ENCODE data around the gene CHCHD6. TPM values are rescaled to one million over a fixed set of nuclear protein-coding genes. Genes with fewer than 3 reads are reported as not detected.

Gene CHCHD6
- total RNA-seq, 1 experiment from 2014 or later: 40.9 TPM

DNA sequence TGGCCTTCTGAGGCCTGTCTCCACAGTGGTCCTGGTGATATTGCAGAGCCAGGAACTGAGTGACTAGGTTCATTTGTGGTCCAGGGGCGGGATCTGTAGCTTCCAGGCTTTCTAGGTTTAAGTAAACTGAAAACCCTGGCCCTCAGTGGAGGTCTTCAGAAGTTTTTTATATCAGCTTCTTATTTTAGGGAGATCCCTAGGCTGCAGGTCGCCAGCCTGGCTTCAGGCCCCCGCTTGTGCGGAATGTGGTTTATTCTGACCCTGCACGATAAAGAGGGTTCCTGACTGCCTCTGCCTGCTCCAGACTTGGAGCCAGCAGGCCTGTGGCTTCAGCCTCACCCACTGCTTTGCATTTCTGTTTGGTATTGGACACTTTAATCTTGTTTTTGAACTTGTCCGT, 145.0 kb downstream of the CHCHD6 start:
- Mint-ChIP-seq H3K4me1 (peaks cover 55% of the 10 kb centered on the region), H3K27ac (peak overlapping the region; percentile 97), H3K9me3 (no peaks in the 10 kb centered on the region), H3K4me3 (no peak overlapping the region), H3K27me3 (ENCODE audit: low read depth) (no peaks in the 10 kb centered on the region), H3K36me3 (no peaks in the 10 kb centered on the region)
- TF ChIP-seq, protein P1, sequence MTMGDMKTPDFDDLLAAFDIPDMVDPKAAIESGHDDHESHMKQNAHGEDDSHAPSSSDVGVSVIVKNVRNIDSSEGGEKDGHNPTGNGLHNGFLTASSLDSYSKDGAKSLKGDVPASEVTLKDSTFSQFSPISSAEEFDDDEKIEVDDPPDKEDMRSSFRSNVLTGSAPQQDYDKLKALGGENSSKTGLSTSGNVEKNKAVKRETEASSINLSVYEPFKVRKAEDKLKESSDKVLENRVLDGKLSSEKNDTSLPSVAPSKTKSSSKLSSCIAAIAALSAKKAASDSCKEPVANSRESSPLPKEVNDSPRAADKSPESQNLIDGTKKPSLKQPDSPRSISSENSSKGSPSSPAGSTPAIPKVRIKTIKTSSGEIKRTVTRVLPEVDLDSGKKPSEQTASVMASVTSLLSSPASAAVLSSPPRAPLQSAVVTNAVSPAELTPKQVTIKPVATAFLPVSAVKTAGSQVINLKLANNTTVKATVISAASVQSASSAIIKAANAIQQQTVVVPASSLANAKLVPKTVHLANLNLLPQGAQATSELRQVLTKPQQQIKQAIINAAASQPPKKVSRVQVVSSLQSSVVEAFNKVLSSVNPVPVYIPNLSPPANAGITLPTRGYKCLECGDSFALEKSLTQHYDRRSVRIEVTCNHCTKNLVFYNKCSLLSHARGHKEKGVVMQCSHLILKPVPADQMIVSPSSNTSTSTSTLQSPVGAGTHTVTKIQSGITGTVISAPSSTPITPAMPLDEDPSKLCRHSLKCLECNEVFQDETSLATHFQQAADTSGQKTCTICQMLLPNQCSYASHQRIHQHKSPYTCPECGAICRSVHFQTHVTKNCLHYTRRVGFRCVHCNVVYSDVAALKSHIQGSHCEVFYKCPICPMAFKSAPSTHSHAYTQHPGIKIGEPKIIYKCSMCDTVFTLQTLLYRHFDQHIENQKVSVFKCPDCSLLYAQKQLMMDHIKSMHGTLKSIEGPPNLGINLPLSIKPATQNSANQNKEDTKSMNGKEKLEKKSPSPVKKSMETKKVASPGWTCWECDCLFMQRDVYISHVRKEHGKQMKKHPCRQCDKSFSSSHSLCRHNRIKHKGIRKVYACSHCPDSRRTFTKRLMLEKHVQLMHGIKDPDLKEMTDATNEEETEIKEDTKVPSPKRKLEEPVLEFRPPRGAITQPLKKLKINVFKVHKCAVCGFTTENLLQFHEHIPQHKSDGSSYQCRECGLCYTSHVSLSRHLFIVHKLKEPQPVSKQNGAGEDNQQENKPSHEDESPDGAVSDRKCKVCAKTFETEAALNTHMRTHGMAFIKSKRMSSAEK (CRISPR knock-in tag; IDR thresholded peaks at IDR 0.05; ENCODE audit: borderline replicate concordance): no peak
- TF ChIP-seq, protein P2, sequence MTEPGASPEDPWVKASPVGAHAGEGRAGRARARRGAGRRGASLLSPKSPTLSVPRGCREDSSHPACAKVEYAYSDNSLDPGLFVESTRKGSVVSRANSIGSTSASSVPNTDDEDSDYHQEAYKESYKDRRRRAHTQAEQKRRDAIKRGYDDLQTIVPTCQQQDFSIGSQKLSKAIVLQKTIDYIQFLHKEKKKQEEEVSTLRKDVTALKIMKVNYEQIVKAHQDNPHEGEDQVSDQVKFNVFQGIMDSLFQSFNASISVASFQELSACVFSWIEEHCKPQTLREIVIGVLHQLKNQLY (CRISPR knock-in tag; IDR thresholded peaks at IDR 0.05): no peak
- TF ChIP-seq, protein P3, sequence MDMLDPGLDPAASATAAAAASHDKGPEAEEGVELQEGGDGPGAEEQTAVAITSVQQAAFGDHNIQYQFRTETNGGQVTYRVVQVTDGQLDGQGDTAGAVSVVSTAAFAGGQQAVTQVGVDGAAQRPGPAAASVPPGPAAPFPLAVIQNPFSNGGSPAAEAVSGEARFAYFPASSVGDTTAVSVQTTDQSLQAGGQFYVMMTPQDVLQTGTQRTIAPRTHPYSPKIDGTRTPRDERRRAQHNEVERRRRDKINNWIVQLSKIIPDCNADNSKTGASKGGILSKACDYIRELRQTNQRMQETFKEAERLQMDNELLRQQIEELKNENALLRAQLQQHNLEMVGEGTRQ (CRISPR knock-in tag; IDR thresholded peaks at IDR 0.05): no peak
- TF ChIP-seq, protein P4, sequence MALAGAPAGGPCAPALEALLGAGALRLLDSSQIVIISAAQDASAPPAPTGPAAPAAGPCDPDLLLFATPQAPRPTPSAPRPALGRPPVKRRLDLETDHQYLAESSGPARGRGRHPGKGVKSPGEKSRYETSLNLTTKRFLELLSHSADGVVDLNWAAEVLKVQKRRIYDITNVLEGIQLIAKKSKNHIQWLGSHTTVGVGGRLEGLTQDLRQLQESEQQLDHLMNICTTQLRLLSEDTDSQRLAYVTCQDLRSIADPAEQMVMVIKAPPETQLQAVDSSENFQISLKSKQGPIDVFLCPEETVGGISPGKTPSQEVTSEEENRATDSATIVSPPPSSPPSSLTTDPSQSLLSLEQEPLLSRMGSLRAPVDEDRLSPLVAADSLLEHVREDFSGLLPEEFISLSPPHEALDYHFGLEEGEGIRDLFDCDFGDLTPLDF (CRISPR knock-in tag; IDR thresholded peaks at IDR 0.05): no peak
- TF ChIP-seq IRF2 (CRISPR knock-in tag; IDR thresholded peaks at IDR 0.05; ENCODE audit: borderline replicate concordance, low read depth) (no peak), CREB1 (CRISPR knock-in tag; IDR thresholded peaks at IDR 0.05) (no peak), GABPB1 (CRISPR knock-in tag; IDR thresholded peaks at IDR 0.05) (no peak), MXD4 (CRISPR knock-in tag; IDR thresholded peaks at IDR 0.05; ENCODE audit: borderline replicate concordance) (no peak), PRRX2 (CRISPR knock-in tag; IDR thresholded peaks at IDR 0.05) (no peak), NR3C1 (CRISPR knock-in tag; conservative IDR thresholded peaks at IDR 0.05; ENCODE audit: low read depth) (no peak), ZNF416 (CRISPR knock-in tag; IDR thresholded peaks at IDR 0.05) (no peak), ZNF396 (CRISPR knock-in tag; IDR thresholded peaks at IDR 0.05; ENCODE audit: borderline replicate concordance) (no peak), NR1H2 (CRISPR knock-in tag; IDR thresholded peaks at IDR 0.05) (no peak), CREM (CRISPR knock-in tag; IDR thresholded peaks at IDR 0.05) (no peak), ZNF671 (CRISPR knock-in tag; IDR thresholded peaks at IDR 0.05) (no peak), ATF1 (CRISPR knock-in tag; IDR thresholded peaks at IDR 0.05) (no peak), SMAD3 (CRISPR knock-in tag; IDR thresholded peaks at IDR 0.05; ENCODE audit: borderline replicate concordance) (no peak)
- TF ChIP-seq, protein P5, sequence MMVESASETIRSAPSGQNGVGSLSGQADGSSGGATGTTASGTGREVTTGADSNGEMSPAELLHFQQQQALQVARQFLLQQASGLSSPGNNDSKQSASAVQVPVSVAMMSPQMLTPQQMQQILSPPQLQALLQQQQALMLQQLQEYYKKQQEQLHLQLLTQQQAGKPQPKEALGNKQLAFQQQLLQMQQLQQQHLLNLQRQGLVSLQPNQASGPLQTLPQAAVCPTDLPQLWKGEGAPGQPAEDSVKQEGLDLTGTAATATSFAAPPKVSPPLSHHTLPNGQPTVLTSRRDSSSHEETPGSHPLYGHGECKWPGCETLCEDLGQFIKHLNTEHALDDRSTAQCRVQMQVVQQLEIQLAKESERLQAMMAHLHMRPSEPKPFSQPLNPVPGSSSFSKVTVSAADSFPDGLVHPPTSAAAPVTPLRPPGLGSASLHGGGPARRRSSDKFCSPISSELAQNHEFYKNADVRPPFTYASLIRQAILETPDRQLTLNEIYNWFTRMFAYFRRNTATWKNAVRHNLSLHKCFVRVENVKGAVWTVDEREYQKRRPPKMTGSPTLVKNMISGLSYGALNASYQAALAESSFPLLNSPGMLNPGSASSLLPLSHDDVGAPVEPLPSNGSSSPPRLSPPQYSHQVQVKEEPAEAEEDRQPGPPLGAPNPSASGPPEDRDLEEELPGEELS (CRISPR knock-in tag; IDR thresholded peaks at IDR 0.05): no peak
- TF ChIP-seq, protein P6, sequence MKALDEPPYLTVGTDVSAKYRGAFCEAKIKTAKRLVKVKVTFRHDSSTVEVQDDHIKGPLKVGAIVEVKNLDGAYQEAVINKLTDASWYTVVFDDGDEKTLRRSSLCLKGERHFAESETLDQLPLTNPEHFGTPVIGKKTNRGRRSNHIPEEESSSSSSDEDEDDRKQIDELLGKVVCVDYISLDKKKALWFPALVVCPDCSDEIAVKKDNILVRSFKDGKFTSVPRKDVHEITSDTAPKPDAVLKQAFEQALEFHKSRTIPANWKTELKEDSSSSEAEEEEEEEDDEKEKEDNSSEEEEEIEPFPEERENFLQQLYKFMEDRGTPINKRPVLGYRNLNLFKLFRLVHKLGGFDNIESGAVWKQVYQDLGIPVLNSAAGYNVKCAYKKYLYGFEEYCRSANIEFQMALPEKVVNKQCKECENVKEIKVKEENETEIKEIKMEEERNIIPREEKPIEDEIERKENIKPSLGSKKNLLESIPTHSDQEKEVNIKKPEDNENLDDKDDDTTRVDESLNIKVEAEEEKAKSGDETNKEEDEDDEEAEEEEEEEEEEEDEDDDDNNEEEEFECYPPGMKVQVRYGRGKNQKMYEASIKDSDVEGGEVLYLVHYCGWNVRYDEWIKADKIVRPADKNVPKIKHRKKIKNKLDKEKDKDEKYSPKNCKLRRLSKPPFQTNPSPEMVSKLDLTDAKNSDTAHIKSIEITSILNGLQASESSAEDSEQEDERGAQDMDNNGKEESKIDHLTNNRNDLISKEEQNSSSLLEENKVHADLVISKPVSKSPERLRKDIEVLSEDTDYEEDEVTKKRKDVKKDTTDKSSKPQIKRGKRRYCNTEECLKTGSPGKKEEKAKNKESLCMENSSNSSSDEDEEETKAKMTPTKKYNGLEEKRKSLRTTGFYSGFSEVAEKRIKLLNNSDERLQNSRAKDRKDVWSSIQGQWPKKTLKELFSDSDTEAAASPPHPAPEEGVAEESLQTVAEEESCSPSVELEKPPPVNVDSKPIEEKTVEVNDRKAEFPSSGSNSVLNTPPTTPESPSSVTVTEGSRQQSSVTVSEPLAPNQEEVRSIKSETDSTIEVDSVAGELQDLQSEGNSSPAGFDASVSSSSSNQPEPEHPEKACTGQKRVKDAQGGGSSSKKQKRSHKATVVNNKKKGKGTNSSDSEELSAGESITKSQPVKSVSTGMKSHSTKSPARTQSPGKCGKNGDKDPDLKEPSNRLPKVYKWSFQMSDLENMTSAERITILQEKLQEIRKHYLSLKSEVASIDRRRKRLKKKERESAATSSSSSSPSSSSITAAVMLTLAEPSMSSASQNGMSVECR (CRISPR knock-in tag; IDR thresholded peaks at IDR 0.05; ENCODE audit: borderline replicate concordance): no peak
- TF ChIP-seq, protein P7, sequence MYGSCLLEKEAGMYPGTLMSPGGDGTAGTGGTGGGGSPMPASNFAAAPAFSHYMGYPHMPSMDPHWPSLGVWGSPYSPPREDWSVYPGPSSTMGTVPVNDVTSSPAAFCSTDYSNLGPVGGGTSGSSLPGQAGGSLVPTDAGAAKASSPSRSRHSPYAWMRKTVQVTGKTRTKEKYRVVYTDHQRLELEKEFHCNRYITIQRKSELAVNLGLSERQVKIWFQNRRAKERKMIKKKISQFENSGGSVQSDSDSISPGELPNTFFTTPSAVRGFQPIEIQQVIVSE (CRISPR knock-in tag; IDR thresholded peaks at IDR 0.05; ENCODE audit: borderline replicate concordance): no peak
- CTCF ChIA-PET: interaction anchor here (1.1 to 1.4 kb wide), 2 partner anchors 10 to 97 kb away, joined by 3 to 4 read pairs; no protein-coding TSS in a partner anchor
- no peak for DNase-seq (ENCODE audit: low spot score)
- no peak for ATAC-seq
- POLR2A ChIA-PET: no interaction called here

Data from WTC11 (cell line).